WI38 (cell line): ENCODE data around the gene CCNF.

ENCODE experiments used
- H3K4me3 ChIP-seq: 2 replicates; pipeline ENCODE4 v1.5.1; 2011; ENCODE audit warnings: low read depth, mild to moderate bottlenecking, control low read depth, low read length
- TF ChIP-seq, protein P1 (sequence below): IDR thresholded peaks from 2 replicates; pipeline ENCODE4 v1.5.1; 2012; ENCODE audit warnings: low read depth, mild to moderate bottlenecking, control low read depth, low read length

Gene CCNF

DNA sequence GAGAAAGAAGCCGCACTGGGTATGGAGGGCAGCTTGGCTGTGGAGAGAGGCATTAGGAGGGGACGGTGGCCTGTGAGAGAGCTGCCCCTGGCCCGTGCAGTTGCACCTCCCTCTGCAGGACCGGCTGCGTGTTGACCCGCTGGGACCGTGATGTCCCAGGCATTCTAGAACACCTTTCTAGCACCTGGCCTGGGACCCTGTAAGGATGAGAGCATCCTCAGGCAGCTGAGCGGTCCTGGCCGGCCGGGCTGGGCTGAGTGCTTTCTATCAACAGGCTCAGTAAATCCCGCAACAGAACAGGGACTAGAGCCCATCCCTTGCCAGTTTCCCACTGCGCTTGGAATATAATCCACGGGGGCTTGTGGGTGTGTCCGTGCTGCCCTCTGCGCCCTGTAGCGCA, 60.3 kb downstream of the CCNF start:
- H3K4me3 ChIP-seq = no peak overlapping the region
- TF ChIP-seq, protein P1, sequence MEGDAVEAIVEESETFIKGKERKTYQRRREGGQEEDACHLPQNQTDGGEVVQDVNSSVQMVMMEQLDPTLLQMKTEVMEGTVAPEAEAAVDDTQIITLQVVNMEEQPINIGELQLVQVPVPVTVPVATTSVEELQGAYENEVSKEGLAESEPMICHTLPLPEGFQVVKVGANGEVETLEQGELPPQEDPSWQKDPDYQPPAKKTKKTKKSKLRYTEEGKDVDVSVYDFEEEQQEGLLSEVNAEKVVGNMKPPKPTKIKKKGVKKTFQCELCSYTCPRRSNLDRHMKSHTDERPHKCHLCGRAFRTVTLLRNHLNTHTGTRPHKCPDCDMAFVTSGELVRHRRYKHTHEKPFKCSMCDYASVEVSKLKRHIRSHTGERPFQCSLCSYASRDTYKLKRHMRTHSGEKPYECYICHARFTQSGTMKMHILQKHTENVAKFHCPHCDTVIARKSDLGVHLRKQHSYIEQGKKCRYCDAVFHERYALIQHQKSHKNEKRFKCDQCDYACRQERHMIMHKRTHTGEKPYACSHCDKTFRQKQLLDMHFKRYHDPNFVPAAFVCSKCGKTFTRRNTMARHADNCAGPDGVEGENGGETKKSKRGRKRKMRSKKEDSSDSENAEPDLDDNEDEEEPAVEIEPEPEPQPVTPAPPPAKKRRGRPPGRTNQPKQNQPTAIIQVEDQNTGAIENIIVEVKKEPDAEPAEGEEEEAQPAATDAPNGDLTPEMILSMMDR = no peak

DNA sequence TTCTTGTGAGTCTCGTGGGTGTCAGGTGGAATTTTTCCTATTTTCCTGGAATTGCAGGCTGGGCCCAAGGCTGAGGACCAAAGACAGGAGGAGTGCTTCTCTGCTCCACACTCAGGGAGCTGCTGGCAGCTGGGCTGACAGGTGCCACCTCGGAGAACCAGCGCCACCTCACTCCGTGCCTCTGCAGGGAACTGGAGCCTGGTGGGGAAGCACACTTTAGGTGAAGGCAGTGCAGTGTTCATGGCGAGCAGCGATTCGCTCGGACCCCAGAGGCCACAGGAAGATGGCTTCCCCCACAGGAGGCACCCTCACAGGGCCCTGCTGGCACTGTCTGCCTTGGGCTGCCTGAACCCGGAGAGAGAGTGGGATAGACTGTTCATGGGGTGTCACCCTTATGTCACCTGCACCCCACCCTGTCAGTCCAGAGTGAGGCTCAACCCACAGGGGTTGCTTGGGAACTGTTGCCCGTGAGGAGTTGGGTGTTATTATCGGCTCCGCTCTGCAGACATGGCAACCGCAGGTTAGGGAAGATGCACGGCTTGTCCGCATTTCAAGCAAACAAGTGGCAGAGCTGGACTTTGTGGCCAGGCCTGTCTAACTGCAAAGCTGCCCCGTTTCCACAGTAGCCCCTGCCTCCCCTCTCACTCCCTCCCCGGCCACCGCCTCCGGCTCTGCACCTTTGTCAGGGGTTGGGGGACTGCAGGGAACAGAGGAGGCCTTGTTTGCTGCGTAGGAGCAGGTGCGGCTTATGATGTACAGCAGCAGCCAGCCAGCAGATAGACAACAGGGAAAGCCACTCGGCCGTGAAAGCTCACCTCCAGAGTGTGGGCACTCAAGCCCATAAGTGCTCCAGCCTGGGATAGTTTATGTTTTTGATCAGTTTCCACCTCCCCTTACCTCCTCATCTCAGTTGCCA, 61.2 kb downstream of the CCNF start:
- TF ChIP-seq, protein P1 = no peak
- H3K4me3 ChIP-seq = no peak overlapping the region

DNA sequence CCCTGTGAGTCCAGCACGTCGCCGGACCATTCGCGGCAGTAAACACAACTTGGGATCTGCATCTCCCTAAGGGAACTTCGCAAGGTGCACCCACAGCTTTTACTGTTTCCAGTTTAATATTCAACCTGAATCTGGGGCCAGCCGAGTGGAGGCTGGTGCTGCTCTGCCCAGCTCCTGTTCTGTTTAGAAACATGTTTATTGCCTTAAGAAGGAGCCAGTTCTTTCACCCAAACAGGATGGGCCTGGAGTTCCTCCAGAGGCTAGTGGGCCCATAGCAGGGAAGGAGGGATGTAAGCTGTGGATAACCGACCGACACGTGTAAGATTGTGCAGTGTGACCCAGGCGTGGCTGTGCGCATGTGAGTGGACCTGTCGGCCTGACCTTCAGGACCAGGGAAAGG, 63.0 kb downstream of the CCNF start:
- TF ChIP-seq, protein P1 = no peak
- H3K4me3 ChIP-seq = no peak overlapping the region

DNA sequence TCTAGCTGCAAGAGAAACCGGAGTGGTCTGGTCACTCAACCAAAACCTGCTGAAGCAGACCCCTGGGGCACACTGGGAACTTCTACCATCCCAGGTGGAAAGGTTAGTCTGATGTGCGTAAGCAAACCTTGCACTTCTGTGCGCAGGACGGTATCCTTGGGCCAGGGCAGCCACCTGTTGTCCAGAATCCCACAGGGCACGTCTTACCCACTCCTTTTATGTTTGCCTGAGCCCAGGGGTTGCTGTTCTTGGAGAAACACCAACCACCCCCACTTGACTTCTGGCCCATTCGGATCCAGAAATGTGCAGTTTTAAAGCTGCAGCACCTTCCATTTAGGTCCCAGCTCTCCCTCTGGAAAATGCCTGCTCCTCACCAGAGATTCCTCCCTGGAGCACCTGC, 64.4 kb downstream of the CCNF start:
- TF ChIP-seq, protein P1 = no peak
- no peak overlapping the region for H3K4me3 ChIP-seq

DNA sequence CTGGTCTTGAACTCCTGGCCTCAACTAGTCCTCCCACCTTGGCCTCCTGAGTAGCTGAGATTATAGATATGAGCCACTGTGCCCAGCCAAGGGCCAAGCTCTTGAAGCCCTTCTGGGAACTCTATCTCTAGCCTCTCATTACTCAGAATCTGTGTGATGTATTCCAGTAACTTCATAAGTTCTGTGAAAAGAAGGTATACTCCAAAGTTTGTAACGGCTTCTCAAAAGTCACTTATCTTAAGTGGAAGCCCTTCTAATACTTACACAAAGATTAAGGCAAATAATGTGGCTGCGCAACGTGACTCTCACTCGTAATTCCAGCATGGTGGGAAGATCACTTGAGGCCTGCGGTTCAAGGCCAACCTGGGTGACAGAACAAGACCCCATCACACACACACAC, 65.4 kb downstream of the CCNF start:
- no peak overlapping the region for H3K4me3 ChIP-seq
- TF ChIP-seq, protein P1 = no peak

DNA sequence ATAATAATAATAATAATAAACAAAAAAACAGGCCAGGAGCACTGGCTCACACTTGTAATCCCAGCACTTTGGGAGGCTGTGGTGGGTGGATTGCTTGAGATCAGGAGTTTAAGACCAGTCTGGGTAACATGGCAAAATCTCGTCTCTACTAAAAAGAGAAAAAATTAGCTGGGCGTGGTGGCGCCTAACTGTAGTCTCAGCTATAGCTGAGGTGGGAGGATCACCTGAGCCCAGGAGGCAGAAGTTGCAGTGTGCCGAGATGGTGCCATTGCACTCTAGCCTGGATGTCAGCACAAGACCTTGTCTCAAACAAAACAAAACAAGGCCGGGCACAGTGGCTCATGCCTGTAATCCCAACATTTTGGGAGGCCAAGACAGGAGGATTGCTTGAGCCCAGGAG, 65.8 kb downstream of the CCNF start:
- TF ChIP-seq, protein P1 = no peak
- no peak overlapping the region for H3K4me3 ChIP-seq
